Ovary (tissue), 3 donors: Measurements from ENCODE around the gene DCAF10.

Experiments
- EP300 ChIP-seq: sonication (generic); formaldehyde crosslinking; IDR thresholded peaks from one replicate; pipeline ENCODE4 v1.6.1; 2017; ENCODE audit warnings: antibody characterized with exemption
- POLR2A ChIP-seq: fragments of 450-650 bp; IDR thresholded peaks from one replicate; pipeline ENCODE4 v1.6.1; 2017; ENCODE audit warnings: antibody characterized with exemption, mild to moderate bottlenecking, moderate library complexity
- TF ChIP-seq, protein P1 (sequence below), 3 donors: fragments of 450-650 bp in 2 of 3; fragments of 200-600 bp in 1 of 3; IDR thresholded peaks; one replicate each; pipeline versions ENCODE4 v1.5.1 to v1.8.0; 2016 to 2022; ENCODE audit warnings: antibody characterized with exemption in 3 of 3, mild to moderate bottlenecking in 1 of 3
- donor health status: DM: no; HTN: no; CAD: no.

DNA sequence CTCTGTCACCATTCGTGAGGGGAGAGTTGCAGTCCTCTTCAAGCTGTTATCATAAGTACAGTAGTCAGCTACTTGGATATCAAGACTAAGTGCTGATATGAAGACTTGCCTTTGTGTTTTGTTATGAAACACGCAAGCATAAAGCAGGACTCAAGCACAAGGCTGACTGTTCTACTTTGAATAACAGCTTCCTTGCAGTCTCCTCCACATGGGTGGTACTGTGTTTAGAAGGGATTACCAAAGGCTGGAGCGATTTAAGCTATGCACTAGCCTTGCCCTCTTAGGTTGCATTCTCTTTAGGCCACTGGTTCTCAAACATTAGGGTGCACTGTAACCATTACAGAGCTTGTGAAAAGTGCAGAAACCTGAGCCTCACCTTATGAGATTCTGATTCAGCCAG, 61.9 kb downstream of the DCAF10 start:
- TF ChIP-seq POLR2A: no peak
- TF ChIP-seq, protein P1, sequence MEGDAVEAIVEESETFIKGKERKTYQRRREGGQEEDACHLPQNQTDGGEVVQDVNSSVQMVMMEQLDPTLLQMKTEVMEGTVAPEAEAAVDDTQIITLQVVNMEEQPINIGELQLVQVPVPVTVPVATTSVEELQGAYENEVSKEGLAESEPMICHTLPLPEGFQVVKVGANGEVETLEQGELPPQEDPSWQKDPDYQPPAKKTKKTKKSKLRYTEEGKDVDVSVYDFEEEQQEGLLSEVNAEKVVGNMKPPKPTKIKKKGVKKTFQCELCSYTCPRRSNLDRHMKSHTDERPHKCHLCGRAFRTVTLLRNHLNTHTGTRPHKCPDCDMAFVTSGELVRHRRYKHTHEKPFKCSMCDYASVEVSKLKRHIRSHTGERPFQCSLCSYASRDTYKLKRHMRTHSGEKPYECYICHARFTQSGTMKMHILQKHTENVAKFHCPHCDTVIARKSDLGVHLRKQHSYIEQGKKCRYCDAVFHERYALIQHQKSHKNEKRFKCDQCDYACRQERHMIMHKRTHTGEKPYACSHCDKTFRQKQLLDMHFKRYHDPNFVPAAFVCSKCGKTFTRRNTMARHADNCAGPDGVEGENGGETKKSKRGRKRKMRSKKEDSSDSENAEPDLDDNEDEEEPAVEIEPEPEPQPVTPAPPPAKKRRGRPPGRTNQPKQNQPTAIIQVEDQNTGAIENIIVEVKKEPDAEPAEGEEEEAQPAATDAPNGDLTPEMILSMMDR (IDR thresholded peaks at IDR 0.05): no peak
- TF ChIP-seq EP300: no peak
